DMS79 treated with DMSO at 0.1 percent for 48 hours (cell line): ENCODE data around the gene COG4.

Source experiments
- DNase-seq: peaks from one replicate; lab custom pipeline; 2025; lab: John Stamatoyannopoulos, UW

COG4 gene

GRCh38 chr16:70434484-70435260, 88.7 kb downstream of the COG4 start:
- no peak for DNase-seq

GRCh38 chr16:70433458-70434103, 89.8 kb downstream of the COG4 start:
- DNase-seq = no peak

GRCh38 chr16:70432723-70433457, 90.5 kb downstream of the COG4 start:
- no peak for DNase-seq

- no peak for DNase-seq
These were observed 91.0 kb downstream of the COG4 start for GRCh38 chr16:70432356-70432722.

- no peak for DNase-seq
These were observed 92.5 kb downstream of the COG4 start for GRCh38 chr16:70430667-70431536.
